ENCODE results near the gene KLHDC8B.
"Not testable (repeated sequence)": the region's sequence is repeated elsewhere in the genome, so short reads cannot be mapped to it uniquely, and the experiment has no call there.

Gene KLHDC8B

DNA sequence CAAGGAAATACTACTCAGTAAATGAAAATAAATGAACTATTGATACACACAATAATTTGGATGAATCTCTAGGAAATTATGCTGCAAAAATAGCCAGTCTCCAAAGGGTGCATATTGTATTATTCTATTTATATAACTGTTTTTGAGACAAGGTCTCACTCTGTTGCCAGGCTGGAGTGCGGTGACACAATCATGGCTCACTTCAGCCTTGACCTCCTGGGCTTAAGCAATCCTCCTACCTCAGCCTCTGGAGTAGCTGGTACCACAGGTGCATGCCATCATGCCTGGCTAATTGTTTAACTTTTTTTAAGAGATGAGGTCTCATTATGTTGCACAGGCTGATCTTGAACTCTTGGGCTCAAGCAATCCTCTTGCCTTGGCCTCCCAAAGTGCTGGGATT lies 12.5 kb downstream of the KLHDC8B start:
- no peak for DNase-seq (ENCODE audit: low read depth in 2 of 2)

GRCh38 chr3:49191741-49192140 lies 20.3 kb downstream of the KLHDC8B start:
- DNase-seq (ENCODE audit: low read depth in 2 of 2) = no peak

DNA sequence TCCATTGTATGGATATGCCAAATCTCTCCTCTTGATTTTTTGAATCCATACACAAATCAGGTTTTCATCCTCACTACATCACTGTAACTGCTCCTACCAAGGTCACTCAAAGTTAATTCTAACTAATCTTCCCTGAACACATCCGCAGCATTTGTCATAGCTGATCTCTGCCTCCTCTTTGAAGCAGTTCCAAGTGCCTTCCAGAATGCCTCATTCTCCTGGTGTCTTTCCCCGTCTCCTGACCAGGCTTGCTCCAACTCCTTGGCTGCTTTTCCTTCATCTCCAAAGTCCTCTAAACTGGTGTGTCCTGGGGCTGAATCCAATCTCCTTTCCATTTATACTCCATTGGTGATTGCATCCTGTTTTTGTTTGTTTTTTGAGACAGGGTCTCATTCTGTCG lies 26.8 kb downstream of the KLHDC8B start:
- no peak for DNase-seq (ENCODE audit: low read depth in 2 of 2)

- DNase-seq (ENCODE audit: low read depth in 2 of 2) = no peak
Measured at GRCh38 chr3:49198611-49199230, 27.3 kb downstream of the KLHDC8B start.

DNA sequence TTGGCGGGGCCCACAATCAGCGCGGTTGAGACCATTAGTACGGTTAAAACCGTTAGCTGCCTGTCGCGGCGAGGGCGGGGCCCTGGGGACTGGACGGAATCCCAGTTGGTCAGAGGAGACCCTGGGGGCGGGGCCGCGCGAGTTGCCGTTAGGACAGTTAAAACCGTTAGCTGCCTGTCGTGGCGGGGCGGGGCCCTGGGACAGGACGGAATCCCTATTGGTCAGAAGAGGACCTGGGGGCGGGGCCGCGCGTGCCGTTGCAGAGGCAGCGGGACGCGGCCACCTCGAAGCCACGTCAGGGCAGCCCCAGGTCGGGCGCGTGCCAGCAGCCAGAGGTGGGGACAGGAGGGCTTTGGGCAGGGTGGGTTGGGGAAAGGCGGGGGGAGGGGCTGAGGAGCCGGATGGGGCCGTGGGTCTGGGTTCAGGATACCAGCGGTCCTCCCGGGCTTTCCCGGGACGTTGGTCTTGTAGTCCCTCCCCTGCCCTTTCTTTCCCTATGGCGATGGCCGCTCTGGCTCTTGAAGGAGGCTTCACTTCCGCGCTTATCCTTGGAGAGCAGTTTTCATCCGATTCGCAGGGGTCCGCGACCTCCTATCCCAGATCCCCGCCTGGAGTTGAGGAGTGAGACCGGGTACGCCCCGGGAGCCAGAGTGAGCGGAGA lies 28.0 kb downstream of the KLHDC8B start:
- DNase-seq (ENCODE audit: low read depth in 2 of 2) = no peak

DNA sequence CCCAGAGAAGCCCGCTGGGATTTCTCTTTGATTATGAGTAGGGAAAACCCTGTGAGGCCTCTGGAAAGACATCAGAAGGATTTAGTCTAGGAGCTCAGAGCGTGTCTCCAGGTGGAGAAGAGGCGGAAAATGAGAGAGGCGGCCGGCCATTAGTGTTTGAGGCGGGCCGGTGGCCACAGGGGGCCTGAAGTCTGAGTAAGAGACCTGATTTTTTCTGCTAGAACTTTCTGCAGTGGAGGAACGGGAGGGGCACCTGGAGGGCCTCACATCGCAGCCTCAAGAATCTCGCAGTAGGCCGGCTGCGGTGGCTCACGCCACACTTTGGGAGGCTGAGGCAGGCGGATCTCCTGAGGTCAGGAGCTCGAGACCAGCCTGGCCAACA lies 28.5 kb downstream of the KLHDC8B start:
- no peak for DNase-seq (ENCODE audit: low read depth in 2 of 2)

DNA sequence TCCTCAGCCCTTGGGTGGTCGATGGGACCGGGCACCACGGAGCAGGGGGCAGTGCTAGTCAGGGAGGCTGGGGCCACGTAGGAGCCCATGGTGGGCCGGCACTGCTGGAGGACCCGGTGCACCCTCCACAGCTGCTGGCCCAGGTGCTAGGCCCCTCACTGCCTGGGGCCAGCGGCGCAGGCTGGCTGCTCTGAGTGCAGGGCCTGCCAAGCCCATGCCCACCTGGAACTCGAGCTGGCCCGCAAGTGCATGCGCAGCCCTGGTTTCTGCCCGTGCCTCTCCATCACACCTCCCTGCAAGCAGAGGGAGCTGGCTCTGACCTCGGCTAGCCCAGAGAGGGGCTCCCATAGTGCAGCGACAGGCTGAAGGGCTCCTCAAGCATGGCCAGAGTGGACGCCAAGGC lies 42.1 kb downstream of the KLHDC8B start:
- DNase-seq (ENCODE audit: low read depth in 2 of 2) = no peak

DNA sequence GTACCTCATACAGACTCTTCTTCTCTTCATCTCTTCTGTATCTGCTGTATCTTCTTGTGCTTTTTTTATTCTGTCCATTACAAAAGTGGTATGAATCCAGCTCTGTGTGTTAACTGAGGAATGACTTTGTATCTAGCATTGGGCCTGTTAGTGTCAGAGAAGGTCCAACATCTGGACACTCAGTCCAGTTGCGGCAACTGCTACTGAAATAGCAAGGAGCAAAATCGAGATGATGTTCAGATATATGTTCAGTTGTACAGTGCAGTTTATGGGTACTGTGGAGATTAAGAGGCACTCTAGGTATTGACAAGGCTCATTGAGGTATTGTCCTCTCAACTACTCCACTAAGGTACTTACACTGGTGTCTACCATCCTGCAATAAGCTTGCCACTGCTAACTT lies 42.6 kb downstream of the KLHDC8B start:
- no peak for DNase-seq (ENCODE audit: low read depth in 2 of 2)

DNA sequence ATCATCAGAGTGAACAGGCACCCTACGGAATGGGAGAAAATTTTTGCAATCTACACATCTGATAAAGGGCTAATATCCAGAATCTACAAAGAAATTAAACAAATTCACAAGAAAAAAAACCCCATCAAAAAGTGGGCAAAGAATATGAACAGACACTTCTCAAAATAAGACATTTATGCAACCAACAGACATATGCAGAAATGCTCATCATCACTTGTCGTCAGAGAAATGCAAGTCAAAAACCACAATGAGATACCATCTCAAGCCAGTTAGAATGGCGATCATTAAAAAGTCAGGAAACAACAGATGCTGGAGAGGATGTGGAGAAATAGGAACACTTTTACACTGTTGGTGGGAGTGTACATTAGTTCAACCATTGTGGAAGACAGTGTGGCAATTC lies 45.3 kb downstream of the KLHDC8B start:
- not testable (repeated sequence) for DNase-seq (ENCODE audit: low read depth in 2 of 2)

GRCh38 chr3:49217108-49217507 lies 45.7 kb downstream of the KLHDC8B start:
- DNase-seq (ENCODE audit: low read depth in 2 of 2) = not testable (repeated sequence)

DNA sequence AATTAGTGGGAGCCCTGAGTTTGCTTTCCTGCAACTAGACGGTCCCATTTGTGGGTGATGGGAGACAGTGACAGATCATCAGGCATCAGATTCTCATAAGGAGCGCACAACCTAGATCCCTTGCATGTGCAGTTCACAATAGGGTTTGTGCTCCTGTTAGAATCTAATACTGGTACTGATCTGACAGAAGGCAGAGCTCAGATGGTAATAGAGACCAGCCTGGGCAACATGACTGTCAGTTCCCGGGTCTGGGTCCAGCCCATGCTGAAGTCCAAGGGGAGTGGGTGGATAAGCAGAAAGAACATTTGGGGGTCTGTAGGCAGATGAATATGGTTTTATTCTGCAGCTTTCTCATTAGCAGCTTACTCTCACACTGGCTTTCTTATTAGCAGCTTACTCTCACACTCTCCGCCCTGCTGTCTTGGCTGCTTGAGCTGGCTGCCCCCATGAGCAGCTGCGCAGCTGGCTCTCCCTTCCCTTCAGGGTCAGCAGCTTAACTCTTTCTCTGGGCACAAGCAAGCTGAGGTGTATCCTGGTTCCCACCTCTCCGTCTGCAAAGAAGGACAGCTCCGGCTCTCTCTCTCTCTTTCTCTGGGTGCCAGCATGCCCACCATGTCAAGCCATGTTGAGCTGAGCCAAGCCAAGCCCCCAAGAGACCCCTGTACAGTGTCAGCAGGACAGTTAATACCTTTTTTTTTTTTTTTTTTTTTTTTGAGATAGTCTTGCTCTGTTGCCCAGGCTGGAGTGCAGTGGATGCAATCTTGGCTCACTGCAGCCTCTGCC lies 46.5 kb downstream of the KLHDC8B start:
- no peak for DNase-seq (ENCODE audit: low read depth in 2 of 2)

GRCh38 chr3:49218471-49218989 lies 47.1 kb downstream of the KLHDC8B start:
- DNase-seq (ENCODE audit: low read depth in 2 of 2) = not testable (repeated sequence)

- no peak for DNase-seq (ENCODE audit: low read depth in 2 of 2)
Measured at GRCh38 chr3:49219132-49219531, 47.7 kb downstream of the KLHDC8B start.

DNA sequence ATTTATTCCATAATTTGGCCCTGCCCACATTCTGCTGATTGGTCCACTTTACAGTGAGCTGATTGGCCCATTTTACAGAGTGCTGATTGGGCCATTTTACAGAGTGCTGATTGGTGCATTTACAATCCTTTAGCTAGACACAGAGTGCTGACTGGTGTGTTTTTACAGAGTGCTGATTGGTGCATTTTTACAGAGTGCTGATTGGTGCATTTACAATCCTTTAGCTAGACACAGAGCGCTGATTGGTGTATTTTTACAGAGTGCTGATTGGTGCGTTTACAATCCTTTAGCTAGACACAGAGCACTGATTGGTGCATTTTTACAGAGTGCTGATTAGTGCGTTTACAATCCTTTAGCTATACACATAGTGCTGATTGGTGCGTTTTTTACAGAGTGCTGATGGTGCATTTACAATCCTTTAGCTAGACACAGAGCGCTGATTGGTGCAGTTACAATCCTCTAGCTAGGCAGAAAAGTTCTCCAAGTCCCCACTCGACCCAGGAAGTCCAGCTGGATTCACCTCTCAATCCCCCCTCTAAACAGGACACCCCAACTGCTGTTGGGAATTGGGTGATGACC lies 49.7 kb downstream of the KLHDC8B start:
- not testable (repeated sequence) for DNase-seq (ENCODE audit: low read depth in 2 of 2)

DNA sequence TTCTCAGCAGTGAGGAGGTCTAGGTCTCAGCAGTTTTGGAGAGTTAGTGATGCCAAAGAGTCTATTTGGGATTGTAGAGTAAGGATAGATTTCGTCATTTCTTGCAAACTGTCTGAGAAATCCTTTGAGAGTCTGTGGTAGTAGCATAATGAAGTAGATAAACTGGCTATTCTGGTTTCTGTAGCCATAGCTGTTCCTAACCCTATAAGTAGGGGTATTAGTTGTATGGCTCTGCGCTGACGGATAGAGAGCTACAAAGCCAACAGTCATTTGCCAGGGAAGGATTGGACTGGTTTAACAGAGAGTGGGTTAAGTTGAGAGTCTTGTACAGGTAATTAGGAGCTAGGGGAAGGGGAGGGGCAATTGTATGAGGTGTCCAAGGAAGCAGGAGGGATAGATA lies 50.6 kb downstream of the KLHDC8B start:
- DNase-seq (ENCODE audit: low read depth in 2 of 2) = no peak
